GM18502 (cell line): ENCODE results near the gene OAT.
"Not testable (repeated sequence)": the region's sequence is repeated elsewhere in the genome, so short reads cannot be mapped to it uniquely, and the experiment has no call there.

Experiments
- ATAC-seq: cut with Tn5 transposase; IDR thresholded peaks from one replicate; pipeline ENCODE4 v1.9.1; 2021; ENCODE audit warnings: mild to moderate bottlenecking; ENCODE audit not compliant: unreplicated experiment, poor library complexity

Gene OAT

GRCh38 chr10:124381011-124381611 is 37.6 kb downstream of the OAT start:
- ATAC-seq, result no peak

- ATAC-seq, result no peak
Measured at GRCh38 chr10:124380256-124380995, 38.3 kb downstream of the OAT start.

- ATAC-seq, result no peak
Measured at GRCh38 chr10:124379609-124380193, 39.0 kb downstream of the OAT start.

- ATAC-seq, result no peak
Measured at GRCh38 chr10:124378881-124379471, 39.7 kb downstream of the OAT start.

GRCh38 chr10:124378271-124378670 is 40.5 kb downstream of the OAT start:
- ATAC-seq, result no peak

- no peak for ATAC-seq
Measured at GRCh38 chr10:124377101-124377500, 41.6 kb downstream of the OAT start.

- ATAC-seq, result no peak
Measured at GRCh38 chr10:124376411-124376810, 42.3 kb downstream of the OAT start.

- no peak for ATAC-seq
Measured at GRCh38 chr10:124375691-124376090, 43.0 kb downstream of the OAT start.

- ATAC-seq, result no peak
Measured at GRCh38 chr10:124375353-124375614, 43.4 kb downstream of the OAT start.

- ATAC-seq, result no peak
Measured at GRCh38 chr10:124374535-124375352, 44.0 kb downstream of the OAT start.

GRCh38 chr10:124372899-124373298 is 45.8 kb downstream of the OAT start:
- ATAC-seq, result no peak

- no peak for ATAC-seq
Measured at GRCh38 chr10:124370426-124370825, 48.3 kb downstream of the OAT start.

GRCh38 chr10:124369986-124370385 is 48.7 kb downstream of the OAT start:
- no peak for ATAC-seq

- not testable (repeated sequence) for ATAC-seq
Measured at GRCh38 chr10:124369533-124369932, 49.2 kb downstream of the OAT start.

GRCh38 chr10:124369066-124369465 is 49.7 kb downstream of the OAT start:
- ATAC-seq, result no peak

GRCh38 chr10:124367936-124368335 is 50.8 kb downstream of the OAT start:
- ATAC-seq, result no peak

GRCh38 chr10:124367414-124367813 is 51.3 kb downstream of the OAT start:
- no peak for ATAC-seq

- ATAC-seq, result no peak
Measured at GRCh38 chr10:124366825-124367224, 51.9 kb downstream of the OAT start.

- no peak for ATAC-seq
Measured at GRCh38 chr10:124366343-124366742, 52.4 kb downstream of the OAT start.

- ATAC-seq, result no peak
Measured at GRCh38 chr10:124364674-124365073, 54.0 kb downstream of the OAT start.

GRCh38 chr10:124362568-124362967 is 56.2 kb downstream of the OAT start:
- no peak for ATAC-seq
